K562 (cell line): ENCODE data around the gene COL5A1. TPM values are rescaled to one million over a fixed set of nuclear protein-coding genes. Genes with fewer than 3 reads are reported as not detected.

Source experiments
- ATAC-seq: fragments of 200-7000 bp; cut with Tn5 transposase; 3 replicates; pipeline ENCODE4 v1.9.1; 2020; ENCODE audit warnings: moderate library complexity
- BruUV-seq: library from RNA; stranded (reverse); fragments of 400-500 nt; replicated peaks from 2 replicates; lab custom pipeline; 2021; lab: Mats Ljungman, UMichigan
- CTCF ChIA-PET: fragments of 300-600 bp; formaldehyde crosslinking; extraction: SDS; loops from one replicate; lab custom pipeline; 2021; ENCODE audit warnings: low intra/inter-chr PET ratio; lab: Yijun Ruan, JAX
- POLR2A ChIA-PET: fragments of 300-600, 350-650 bp; sonication (Branson Sonifier 250); formaldehyde crosslinking; extraction: SDS; loops from one replicate; lab custom pipeline; 2021; ENCODE audit warnings: antibody characterized with exemption, inconsistent platforms; lab: Yijun Ruan, JAX
- DNase-seq, 4 experiments: peaks; one replicate each; pipeline versions ENCODE4 v3.0.0 to v3.0.0-alpha.2; 2011 to 2018; ENCODE audit warnings: low spot score in 3 of 4, mixed read lengths in 3 of 4; ENCODE audit errors: extremely low read depth in 1 of 4
- FAIRE-seq: peaks from 2 replicates; lab custom pipeline; 2011; peaks lifted over from hg19 to GRCh38; lab: Jason Lieb, UNC
- H2AFZ ChIP-seq: 2 replicates; pipeline ENCODE4 v1.6.0; 2011; ENCODE audit warnings: low read depth, low read length, control low read depth, inconsistent platforms
- H3K27ac ChIP-seq: fragments of 200-600 bp; 3 replicates; pipeline ENCODE4 v1.8.0; 2011; ENCODE audit warnings: low read depth, mild to moderate bottlenecking, control low read depth, inconsistent platforms, low read length, moderate library complexity, mixed read lengths; ENCODE audit errors: extremely low read depth
- H3K27me3 ChIP-seq, 2 experiments: fragments of 300-600 bp in 1 of 2; 2 replicates in 1 of 2; 3 replicates in 1 of 2; pipeline versions ENCODE4 v1.6.0 to v1.8.0; 2011; ENCODE audit warnings: inconsistent platforms in 2 of 2, low read length in 2 of 2, mild to moderate bottlenecking in 1 of 2, mixed read lengths in 1 of 2, moderate library complexity in 1 of 2; ENCODE audit not compliant: control insufficient read depth in 2 of 2, insufficient read depth in 2 of 2
- H3K36me3 ChIP-seq: fragments of 300-600 bp; 3 replicates; pipeline ENCODE4 v1.8.0; 2011; ENCODE audit warnings: mild to moderate bottlenecking, low read length, inconsistent platforms; ENCODE audit not compliant: control insufficient read depth, insufficient read depth
- H3K4me1 ChIP-seq, 2 experiments: fragments of 200-600 bp in 1 of 2; replicated peaks in 1 of 2; 2 replicates in 1 of 2; 3 replicates in 1 of 2; pipeline versions ENCODE4 v1.5.1 to v1.8.0; 2011; ENCODE audit warnings: inconsistent platforms in 2 of 2, low read length in 2 of 2, mild to moderate bottlenecking in 1 of 2, mixed read lengths in 1 of 2, moderate library complexity in 1 of 2; ENCODE audit not compliant: control insufficient read depth in 2 of 2, insufficient read depth in 2 of 2
- H3K4me2 ChIP-seq: 2 replicates; pipeline ENCODE4 v1.6.1; 2011; ENCODE audit warnings: low read length, control low read depth, inconsistent platforms, mixed read lengths; ENCODE audit not compliant: insufficient read depth
- H3K4me3 ChIP-seq: fragments of 200-600 bp; sonication (generic), shearing (Covaris generic); 2 replicates; pipeline ENCODE4 v1.5.1; 2016; ENCODE audit warnings: control low read depth, inconsistent platforms
- H3K79me2 ChIP-seq: fragments of 200-600 bp; 3 replicates; pipeline ENCODE4 v1.8.0; 2011; ENCODE audit warnings: low read length, inconsistent platforms; ENCODE audit not compliant: control insufficient read depth, insufficient read depth
- H3K9ac ChIP-seq, 2 experiments: 2 replicates each; pipeline versions ENCODE4 v1.6.0 to v1.6.1; 2011; ENCODE audit warnings: low read depth in 2 of 2, low read length in 2 of 2, control low read depth in 1 of 2, inconsistent platforms in 1 of 2, mild to moderate bottlenecking in 1 of 2, mixed read lengths in 1 of 2; ENCODE audit not compliant: insufficient read depth in 1 of 2
- H3K9me1 ChIP-seq: one replicate; pipeline ENCODE4 v1.6.0; 2011; ENCODE audit warnings: inconsistent platforms, mild to moderate bottlenecking, low read length, moderate library complexity; ENCODE audit not compliant: control insufficient read depth, insufficient read depth
- H3K9me3 ChIP-seq: replicated peaks from 2 replicates; pipeline ENCODE4 v1.5.1; 2011; ENCODE audit warnings: low read depth, low read length, inconsistent platforms; ENCODE audit not compliant: control insufficient read depth, insufficient read depth
- H4K20me1 ChIP-seq: replicated peaks from 2 replicates; pipeline ENCODE4 v1.6.1; 2011; ENCODE audit warnings: low read length, inconsistent platforms, mixed read lengths; ENCODE audit not compliant: control insufficient read depth, insufficient read depth
- CBX5 ChIP-seq: IDR thresholded peaks from 2 replicates; pipeline ENCODE4 v1.6.1; 2014; ENCODE audit warnings: low read depth, borderline replicate concordance
- CREBBP ChIP-seq: IDR thresholded peaks from one replicate; pipeline ENCODE4 v1.6.1; 2012; ENCODE audit warnings: low read depth, mild to moderate bottlenecking, control low read depth, inconsistent platforms, low read length
- DIDO1 ChIP-seq: fragments of 450-650 bp; IDR thresholded peaks from 2 replicates; pipeline ENCODE4 v1.6.1; 2016; ENCODE audit warnings: low read depth, missing biosample characterization, missing genetic modification characterization
- ERF ChIP-seq: fragments of 450-650 bp; formaldehyde crosslinking; IDR thresholded peaks from 2 replicates; pipeline ENCODE4 v1.4.0; 2020; ENCODE audit warnings: mild to moderate bottlenecking, mixed read lengths
- EWSR1 ChIP-seq: fragments of 450-650 bp; IDR thresholded peaks from 2 replicates; pipeline ENCODE4 v1.6.1; 2018; ENCODE audit warnings: borderline replicate concordance, mild to moderate bottlenecking, low read depth, moderate library complexity; ENCODE audit not compliant: partially characterized antibody
- HDAC2 ChIP-seq: fragments of 450-650 bp; IDR thresholded peaks from 2 replicates; pipeline ENCODE4 v1.6.1; 2016; ENCODE audit warnings: mild to moderate bottlenecking
- HNRNPH1 ChIP-seq: fragments of 200-400 bp; formaldehyde crosslinking; optimal IDR thresholded peaks from 2 replicates; pipeline ENCODE3; 2017; ENCODE audit warnings: low read depth, mild to moderate bottlenecking, low read length, moderate library complexity
- MCM3 ChIP-seq: fragments of 450-650 bp; IDR thresholded peaks from 2 replicates; pipeline ENCODE4 v1.6.1; 2016
- NR1H2 ChIP-seq: sonication (generic); formaldehyde crosslinking; IDR thresholded peaks from 2 replicates; pipeline ENCODE4 v1.4.0; 2020; ENCODE audit warnings: mild to moderate bottlenecking, missing genetic modification reagents
- PCBP2 ChIP-seq: fragments of 200-400 bp; formaldehyde crosslinking; IDR thresholded peaks from 2 replicates; pipeline ENCODE4 v1.6.1; 2018; ENCODE audit warnings: low read length, low read depth, mild to moderate bottlenecking, moderate library complexity; ENCODE audit not compliant: poor library complexity, severe bottlenecking
- POLR2A ChIP-seq: fragments of 450-650 bp; conservative IDR thresholded peaks from 2 replicates; pipeline ENCODE4 v1.6.1; 2016
- RB1 ChIP-seq: fragments of 450-650 bp; IDR thresholded peaks from 2 replicates; pipeline ENCODE4 v1.6.1; 2017; ENCODE audit warnings: low read depth, mild to moderate bottlenecking
- RNF2 ChIP-seq: sonication (generic); IDR thresholded peaks from 2 replicates; pipeline ENCODE4 v1.6.1; 2016
- SNIP1 ChIP-seq: fragments of 450-650 bp; IDR thresholded peaks from 2 replicates; pipeline ENCODE4 v1.7.1; 2017; ENCODE audit warnings: low read depth, mild to moderate bottlenecking
- ZNF507 ChIP-seq: conservative IDR thresholded peaks from 2 replicates; pipeline ENCODE4 v1.6.1; 2017; ENCODE audit warnings: missing genetic modification characterization, missing compliant biosample characterization
- ZNF518B ChIP-seq: fragments of 250-450 bp; sonication (Bioruptor Pico); IDR thresholded peaks from 2 replicates; pipeline ENCODE4 v1.5.0; 2021; ENCODE audit warnings: mild to moderate bottlenecking, moderate library complexity
- whole genome bisulfite sequencing: fragments of 100-300 bp; shearing (Covaris generic); methylation state at CpG from one replicate; pipeline ENCODE4 v1.1.6; 2016; ENCODE audit warnings: low coverage, mixed read lengths; ENCODE audit not compliant: insufficient coverage; ENCODE audit errors: missing lambda C conversion rate; 5-methylcytosine and 5-hydroxymethylcytosine counted together
- in situ Hi-C: fragments of 300-500 bp; cut with MboI; formaldehyde crosslinking; loops from 4 replicates; pipeline ENCODE4 v1.15.0; 2018; ENCODE audit warnings: inconsistent platforms, mixed read lengths
- intact Hi-C: fragments of 100-400 bp; cut with micrococcal nuclease; formaldehyde crosslinking; loops from 2 replicates; pipeline ENCODE4 v1.14.2; 2022
- polyA plus RNA-seq, 8 experiments: library from polyadenylated mRNA; depleted of rRNA in 4 of 8; stranded (reverse) in 5 of 8; unstranded in 3 of 8; fragments of >200 nt; fragmentation: Nextera tagmentation in 2 of 8; fragmentation: Illumina TruSeq in 1 of 8; extraction: Ambion mirVana in 2 of 8; extraction: Trizol in 1 of 8; gene quantifications; 2 replicates each; pipeline versions ENCODE4 v1.2.1 to v1.2.3, GENCODE V29; 2011 to 2014; ENCODE audit warnings: inconsistent platforms in 1 of 8, missing spikeins in 1 of 8
- total RNA-seq, 7 experiments: library from RNA; depleted of rRNA in 6 of 7; stranded (reverse); fragments of >200 nt in 6 of 7; fragmentation: Illumina TruSeq in 2 of 7; extraction: Trizol in 2 of 7; gene quantifications; 2 replicates each; pipeline versions ENCODE4 v1.2.1 to v1.2.3, GENCODE V29; 2011 to 2021; ENCODE audit warnings: low replicate concordance in 1 of 7

COL5A1 gene
- total and polyA plus RNA-seq, 9 of the 15 experiments (the other 6 are each of a cell fraction or from before 2014, with no cell fraction given) = under 0.01 to 0.13 (median 0.04) TPM; not detected in 6

- ChIA-PET CTCF (no interaction called here), POLR2A (no interaction called here)
- TF ChIP-seq PCBP2 (no peak), MCM3 (no peak), SNIP1 (no peak), RB1 (no peak), ZNF507 (tag) (no peak), NR1H2 (CRISPR knock-in tag) (no peak), POLR2A (no peak)
- ATAC-seq = no peak
- no peaks in the 10 kb centered on the region for H3K4me1 ChIP-seq
- H2AFZ ChIP-seq = no peak overlapping the region
- no peaks in the 10 kb centered on the region for H3K36me3 ChIP-seq
- H3K4me2 ChIP-seq = no peak overlapping the region
- no peak for FAIRE-seq
- H3K27ac ChIP-seq = no peak overlapping the region
- H3K79me2 ChIP-seq = no peaks in the 10 kb centered on the region
- BruUV-seq = no TSS peak
- no peaks in the 10 kb centered on the region for H4K20me1 ChIP-seq
- H3K27me3 ChIP-seq = peaks cover 11 to 48% of the 10 kb centered on the region in 2 experiments; a peak in 3 of 5 replicates
- H3K9me3 ChIP-seq = no peaks in the 10 kb centered on the region; the same call in 1 of the 2 replicates
- H3K9ac ChIP-seq = no peak overlapping the region
- H3K4me3 ChIP-seq = no peak overlapping the region
- DNase-seq = no peak
- in situ Hi-C loops (no loop called here), intact Hi-C loops (no loop called here)
- H3K9me1 ChIP-seq = no peaks in the 10 kb centered on the region
- WGBS = 0% methylated on average over 14 of the region's 16 CpGs
Observed at GRCh38 chr9:134752471-134753168, 111.0 kb downstream of the COL5A1 start.

GRCh38 chr9:134753191-134753590 lies 111.6 kb downstream of the COL5A1 start:
- H4K20me1 ChIP-seq = no peaks in the 10 kb centered on the region
- no peak overlapping the region for H3K27ac ChIP-seq
- H3K4me1 ChIP-seq = no peaks in the 10 kb centered on the region
- 0% methylated on average over 7 of the region's 11 CpGs for WGBS
- no peak overlapping the region for H3K4me3 ChIP-seq
- H3K9me1 ChIP-seq = no peaks in the 10 kb centered on the region
- no peak for FAIRE-seq
- H3K9ac ChIP-seq = no peak overlapping the region
- H3K36me3 ChIP-seq = no peaks in the 10 kb centered on the region
- intact Hi-C loops = no loop called here
- in situ Hi-C loops = no loop called here
- CTCF ChIA-PET = no interaction called here
- no peak for ATAC-seq
- no peak overlapping the region for H3K4me2 ChIP-seq
- no TSS peak for BruUV-seq
- H3K79me2 ChIP-seq = no peaks in the 10 kb centered on the region
- no peak overlapping the region for H2AFZ ChIP-seq
- peaks cover 11 to 52% of the 10 kb centered on the region in 2 experiments; a peak in 3 of 5 replicates for H3K27me3 ChIP-seq
- no peaks in the 10 kb centered on the region for H3K9me3 ChIP-seq
- POLR2A ChIA-PET = no interaction called here
- DNase-seq = no peak
- TF ChIP-seq ERF (CRISPR knock-in tag) (no peak), RNF2 (no peak), ZNF518B (CRISPR knock-in tag) (no peak), DIDO1 (no peak), EWSR1 (no peak), HDAC2 (no peak), HNRNPH1 (no peak), CREBBP (no peak), CBX5 (no peak)
